ENCODE measurements around the gene UBB. TPM values are rescaled to one million over a fixed set of nuclear protein-coding genes. Genes with fewer than 3 reads are reported as not detected.

UBB gene
- total and polyA plus RNA-seq, 9 of the 15 experiments (the other 6 are each of a cell fraction or from before 2014, with no cell fraction given) = 1,069 to 4,143 (median 1,696) TPM

- H3K27me3 ChIP-seq (ENCODE audit: control insufficient read depth in 2 of 2, insufficient read depth in 2 of 2, low read length in 2 of 2) = no peaks in the 10 kb centered on the region
- peaks cover 54% of the 10 kb centered on the region for H3K79me2 ChIP-seq (ENCODE audit: control insufficient read depth, insufficient read depth, low read length)
- no peak overlapping the region for H3K4me3 ChIP-seq
- peak overlapping the region; percentile 74 for H3K27ac ChIP-seq (ENCODE audit: extremely low read depth, low read depth, low read length)
- TF ChIP-seq TRIM24 (IDR thresholded peaks at IDR 0.05) (no peak), PKNOX1 (IDR thresholded peaks at IDR 0.05) (peak; percentile 37; the same call in 1 of the 2 replicates)
- peak in 1 of 4 experiments; percentile 3 for DNase-seq (ENCODE audit: extremely low read depth in 1 of 4, low spot score in 3 of 4)
- ATAC-seq = no peak
- in situ Hi-C loops (cut with MboI) = no loop called here
- no peak overlapping the region for H2AFZ ChIP-seq (ENCODE audit: low read depth, low read length)
- BruUV-seq (replicated peaks) = no TSS peak
- H4K20me1 ChIP-seq (replicated peaks; ENCODE audit: control insufficient read depth, insufficient read depth, low read length) = no peaks in the 10 kb centered on the region
- 97% methylated on average over 4 of the region's 7 CpGs for WGBS (ENCODE audit: insufficient coverage, low coverage, missing lambda C conversion rate)
- no peaks in the 10 kb centered on the region for H3K9me3 ChIP-seq (replicated peaks; ENCODE audit: control insufficient read depth, insufficient read depth, low read depth, low read length)
- peaks cover 37 to 44% of the 10 kb centered on the region in 2 experiments for H3K4me1 ChIP-seq (replicated peaks in 1 of 2; ENCODE audit: control insufficient read depth in 2 of 2, insufficient read depth in 2 of 2, low read length in 2 of 2)
- ChIA-PET CTCF (ENCODE audit: low intra/inter-chr PET ratio) (no interaction called here), POLR2A (interaction anchor here (1.0 to 1.4 kb wide), 4 partner anchors 10 to 36 kb away, joined by 3 to 12 read pairs (median 4); no protein-coding TSS in a partner anchor)
- H3K36me3 ChIP-seq (ENCODE audit: control insufficient read depth, insufficient read depth, low read length) = peaks cover 42% of the 10 kb centered on the region; the same call in 2 of the 3 replicates
- intact Hi-C loops (cut with micrococcal nuclease) = no loop called here
- peak overlapping the region; percentile 18 to 81; a peak in 3 of 4 replicates for H3K9ac ChIP-seq (ENCODE audit: insufficient read depth in 1 of 2, low read depth in 2 of 2, low read length in 2 of 2)
- no peak for FAIRE-seq
- H3K4me2 ChIP-seq (ENCODE audit: insufficient read depth, low read length) = peak overlapping the region; percentile 14; the same call in 1 of the 2 replicates
- peaks cover 4% of the 10 kb centered on the region for H3K9me1 ChIP-seq (ENCODE audit: control insufficient read depth, insufficient read depth, low read length)
These were observed 37.2 kb downstream of the UBB start for GRCh38 chr17:16417896-16418684.

- peaks cover 54% of the 10 kb centered on the region for H3K79me2 ChIP-seq (ENCODE audit: control insufficient read depth, insufficient read depth, low read length)
- no peak overlapping the region for H3K4me3 ChIP-seq
- peak overlapping the region; percentile 14 for H3K4me2 ChIP-seq (ENCODE audit: insufficient read depth, low read length)
- peaks cover 37 to 44% of the 10 kb centered on the region in 2 experiments for H3K4me1 ChIP-seq (replicated peaks in 1 of 2; ENCODE audit: control insufficient read depth in 2 of 2, insufficient read depth in 2 of 2, low read length in 2 of 2)
- H3K36me3 ChIP-seq (ENCODE audit: control insufficient read depth, insufficient read depth, low read length) = peaks cover 48% of the 10 kb centered on the region; the same call in 2 of the 3 replicates
- no peaks in the 10 kb centered on the region for H4K20me1 ChIP-seq (replicated peaks; ENCODE audit: control insufficient read depth, insufficient read depth, low read length)
- H3K27ac ChIP-seq (ENCODE audit: extremely low read depth, low read depth, low read length) = peak overlapping the region; percentile 74
- in situ Hi-C loops (cut with MboI) (no loop called here), intact Hi-C loops (cut with micrococcal nuclease) (no loop called here)
- 80% methylated on average over 1 of the region's 2 CpGs for WGBS (ENCODE audit: insufficient coverage, low coverage, missing lambda C conversion rate)
- no peaks in the 10 kb centered on the region for H3K27me3 ChIP-seq (ENCODE audit: control insufficient read depth in 2 of 2, insufficient read depth in 2 of 2, low read length in 2 of 2)
- BruUV-seq (replicated peaks) = no TSS peak
- H3K9me1 ChIP-seq (ENCODE audit: control insufficient read depth, insufficient read depth, low read length) = peaks cover 4% of the 10 kb centered on the region
- CTCF ChIA-PET (ENCODE audit: low intra/inter-chr PET ratio) = no interaction called here
- no peaks in the 10 kb centered on the region for H3K9me3 ChIP-seq (replicated peaks; ENCODE audit: control insufficient read depth, insufficient read depth, low read depth, low read length)
- peak overlapping the region; percentile 18 to 81; a peak in 3 of 4 replicates for H3K9ac ChIP-seq (ENCODE audit: insufficient read depth in 1 of 2, low read depth in 2 of 2, low read length in 2 of 2)
- POLR2A ChIA-PET = interaction anchor here (0.7 to 1.4 kb wide), 4 partner anchors 9 to 68 kb away, joined by 3 to 12 read pairs (median 4); partner anchors contain the start of gene UBB
- no peak for FAIRE-seq
- H2AFZ ChIP-seq (ENCODE audit: low read depth, low read length) = no peak overlapping the region
- ATAC-seq = no peak
- no peak for DNase-seq (ENCODE audit: extremely low read depth in 1 of 4, low spot score in 3 of 4)
- TF ChIP-seq CREB3 (tag; conservative IDR thresholded peaks at IDR 0.05; ENCODE audit: low read depth) (no peak), GATAD2A (IDR thresholded peaks at IDR 0.05) (no peak), RBM17 (IDR thresholded peaks at IDR 0.05; ENCODE audit: borderline replicate concordance, low read depth, low read length) (no peak), RAD51 (IDR thresholded peaks at IDR 0.05; ENCODE audit: borderline replicate concordance, low read depth) (no peak), ZNF707 (CRISPR knock-in tag; conservative IDR thresholded peaks at IDR 0.05) (no peak), NFATC3 (IDR thresholded peaks at IDR 0.05) (no peak), ZNF277 (CRISPR knock-in tag; IDR thresholded peaks at IDR 0.05; ENCODE audit: borderline replicate concordance) (no peak)
- TF ChIP-seq, protein P1, sequence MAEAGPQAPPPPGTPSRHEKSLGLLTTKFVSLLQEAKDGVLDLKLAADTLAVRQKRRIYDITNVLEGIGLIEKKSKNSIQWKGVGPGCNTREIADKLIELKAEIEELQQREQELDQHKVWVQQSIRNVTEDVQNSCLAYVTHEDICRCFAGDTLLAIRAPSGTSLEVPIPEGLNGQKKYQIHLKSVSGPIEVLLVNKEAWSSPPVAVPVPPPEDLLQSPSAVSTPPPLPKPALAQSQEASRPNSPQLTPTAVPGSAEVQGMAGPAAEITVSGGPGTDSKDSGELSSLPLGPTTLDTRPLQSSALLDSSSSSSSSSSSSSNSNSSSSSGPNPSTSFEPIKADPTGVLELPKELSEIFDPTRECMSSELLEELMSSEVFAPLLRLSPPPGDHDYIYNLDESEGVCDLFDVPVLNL (CRISPR knock-in tag; IDR thresholded peaks at IDR 0.05; ENCODE audit: low read depth) = no peak
These were observed 37.8 kb downstream of the UBB start for GRCh38 chr17:16418685-16419068.

Data from K562 (cell line).